Keratinocyte (primary cell): ENCODE data around the gene STX18. TPM values are rescaled to one million over a fixed set of nuclear protein-coding genes. Genes with fewer than 3 reads are reported as not detected.
"Not testable (repeated sequence)": the region's sequence is repeated elsewhere in the genome, so short reads cannot be mapped to it uniquely, and the experiment has no call there.

Source experiments
- DNase-seq: peaks from one replicate; pipeline ENCODE4 v3.0.0-alpha.2; 2011; ENCODE audit warnings: low read depth, missing footprints, low spot score
- FAIRE-seq: peaks from 2 replicates; lab custom pipeline; 2011; peaks lifted over from hg19 to GRCh38; lab: Jason Lieb, UNC
- H2AFZ ChIP-seq: 2 replicates; pipeline ENCODE4 v1.6.0; 2012; ENCODE audit warnings: low read length, control low read depth, inconsistent platforms; ENCODE audit not compliant: control insufficient read depth
- H3K27ac ChIP-seq: 2 replicates; pipeline ENCODE4 v1.5.1; 2011; ENCODE audit warnings: low read length; ENCODE audit not compliant: control insufficient read depth, insufficient read depth
- H3K27me3 ChIP-seq: 3 replicates; pipeline ENCODE4 v1.6.0; 2011; ENCODE audit warnings: low read length; ENCODE audit not compliant: control insufficient read depth, insufficient read depth; ENCODE audit errors: extremely low read depth
- H3K36me3 ChIP-seq, 2 experiments: 2 replicates in 1 of 2; 3 replicates in 1 of 2; pipeline ENCODE4 v1.5.1; 2011; ENCODE audit warnings: low read length in 2 of 2, mild to moderate bottlenecking in 1 of 2; ENCODE audit not compliant: control insufficient read depth in 2 of 2, insufficient read depth in 2 of 2; ENCODE audit errors: extremely low read depth in 1 of 2
- H3K4me1 ChIP-seq: 3 replicates; pipeline ENCODE4 v1.5.1; 2011; ENCODE audit warnings: low read length; ENCODE audit not compliant: control insufficient read depth, insufficient read depth; ENCODE audit errors: extremely low read depth
- H3K4me2 ChIP-seq: 3 replicates; pipeline ENCODE4 v1.6.0; 2011; ENCODE audit warnings: low read depth, low read length; ENCODE audit not compliant: control insufficient read depth, insufficient read depth; ENCODE audit errors: extremely low read depth
- H3K4me3 ChIP-seq, 3 experiments: fragments of 200-600 bp in 1 of 3; sonication (generic) in 1 of 3; 2 replicates in 2 of 3; 3 replicates in 1 of 3; pipeline ENCODE4 v1.5.1; 2011 to 2016; ENCODE audit warnings: low read length in 3 of 3, mild to moderate bottlenecking in 3 of 3, control low read depth in 2 of 3, inconsistent platforms in 1 of 3, low read depth in 1 of 3, mixed read lengths in 1 of 3, mixed run types in 1 of 3, moderate library complexity in 1 of 3; ENCODE audit not compliant: control insufficient read depth in 2 of 3, insufficient read depth in 2 of 3; ENCODE audit errors: extremely low read depth in 1 of 3
- H3K79me2 ChIP-seq: 2 replicates; pipeline ENCODE4 v1.6.0; 2012; ENCODE audit warnings: low read length; ENCODE audit not compliant: control insufficient read depth, insufficient read depth
- H3K9ac ChIP-seq: 3 replicates; pipeline ENCODE4 v1.6.0; 2011; ENCODE audit warnings: low read length; ENCODE audit not compliant: control insufficient read depth, insufficient read depth; ENCODE audit errors: extremely low read depth
- H3K9me1 ChIP-seq: 3 replicates; pipeline ENCODE4 v1.6.0; 2011; ENCODE audit warnings: low read length; ENCODE audit not compliant: control insufficient read depth, insufficient read depth; ENCODE audit errors: extremely low read depth
- H3K9me3 ChIP-seq: 2 replicates; pipeline ENCODE4 v1.5.1; 2012; ENCODE audit warnings: low read depth, low read length; ENCODE audit not compliant: control insufficient read depth
- H4K20me1 ChIP-seq: 3 replicates; pipeline ENCODE4 v1.6.0; 2011; ENCODE audit warnings: low read length; ENCODE audit not compliant: control insufficient read depth, insufficient read depth; ENCODE audit errors: extremely low read depth
- CTCF ChIP-seq, 3 experiments: IDR thresholded peaks in 1 of 3; conservative IDR thresholded peaks in 1 of 3; optimal IDR thresholded peaks in 1 of 3; 2 replicates in 2 of 3; 3 replicates in 1 of 3; pipeline versions ENCODE3 to v1.5.1; 2011; ENCODE audit warnings: low read length in 3 of 3, mild to moderate bottlenecking in 3 of 3, moderate library complexity in 2 of 3, control low read depth in 1 of 3, inconsistent platforms in 1 of 3; ENCODE audit not compliant: insufficient read depth in 2 of 3; ENCODE audit errors: extremely low read depth in 1 of 3
- EZH2 ChIP-seq: IDR thresholded peaks from one replicate; pipeline ENCODE4 v1.6.1; 2012; ENCODE audit warnings: inconsistent platforms, mild to moderate bottlenecking, low read length, moderate library complexity
- dilution Hi-C: fragments of 300-500 bp; cut with MboI; formaldehyde crosslinking; loops from one replicate; pipeline ENCODE4 v1.7.0; 2020; ENCODE audit warnings: low sequenced_read_pairs; ENCODE audit not compliant: extremely low pct_ligation_motif_present
- polyA plus RNA-seq, 5 experiments: library from polyadenylated mRNA; depleted of rRNA in 3 of 5; stranded (reverse) in 3 of 5; stranded (forward) in 1 of 5; unstranded in 1 of 5; fragments of >200 nt; gene quantifications; 1 replicate in 1 of 5; 2 replicates in 3 of 5; 3 replicates in 1 of 5; pipeline versions ENCODE4 v1.2.1 to v1.2.3, GENCODE V29; 2011 to 2012; ENCODE audit warnings: missing spikeins in 2 of 5, low read depth in 1 of 5, low replicate concordance in 1 of 5

Gene STX18
- polyA plus RNA-seq, 1 donor (not counting 4 experiments of a cell fraction or from before 2014, with no cell fraction given), result 21.6 TPM

- no peaks in the 10 kb centered on the region for H3K9me1 ChIP-seq
- dilution Hi-C loops, result no loop called here
- H3K9ac ChIP-seq, result no peak overlapping the region
- H4K20me1 ChIP-seq, result no peaks in the 10 kb centered on the region
- no peak overlapping the region for H2AFZ ChIP-seq
- no peaks in the 10 kb centered on the region for H3K9me3 ChIP-seq
- no peaks in the 10 kb centered on the region for H3K27me3 ChIP-seq
- H3K4me3 ChIP-seq, result no peak overlapping the region
- H3K79me2 ChIP-seq, result peaks cover 2% of the 10 kb centered on the region
- DNase-seq, result no peak
- H3K27ac ChIP-seq, result no peak overlapping the region
- no peak overlapping the region for H3K4me2 ChIP-seq
- no peak for FAIRE-seq
- no peaks in the 10 kb centered on the region for H3K36me3 ChIP-seq
- TF ChIP-seq EZH2 (no peak), CTCF (optimal IDR thresholded peaks at IDR 0.05 in 1 of 3, IDR thresholded peaks at IDR 0.05 in 1 of 3, conservative IDR thresholded peaks at IDR 0.05 in 1 of 3; ENCODE audit: extremely low read depth in 1 of 3, insufficient read depth in 2 of 3, low read length in 3 of 3) (no peak)
- H3K4me1 ChIP-seq, result no peaks in the 10 kb centered on the region
These were observed 34.4 kb downstream of the STX18 start for GRCh38 chr4:4507403-4507802.

- dilution Hi-C loops, result no loop called here
These were observed 34.9 kb downstream of the STX18 start for GRCh38 chr4:4506961-4507360.

DNA sequence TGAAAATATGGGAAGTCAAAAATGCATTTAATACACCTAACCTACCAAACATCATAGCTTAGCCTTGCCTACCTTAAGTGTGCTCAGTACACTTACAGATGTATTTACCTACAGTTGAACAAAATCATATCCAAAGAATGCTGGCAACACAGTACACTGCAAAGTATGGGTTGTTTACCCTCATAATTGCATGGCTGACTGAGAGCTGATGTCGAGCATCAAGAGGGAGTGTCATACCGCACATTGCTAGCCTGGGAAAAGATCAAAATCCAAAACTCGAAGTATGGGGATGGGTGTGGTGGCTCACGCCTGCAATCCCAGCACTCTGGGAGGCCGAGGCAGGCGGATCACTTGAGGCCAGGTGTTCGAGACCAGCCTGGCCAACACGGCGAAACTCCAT lies 36.6 kb downstream of the STX18 start:
- H3K4me3 ChIP-seq, dilution Hi-C loops, H3K9me3 ChIP-seq, DNase-seq, H3K27me3 ChIP-seq, H3K4me2 ChIP-seq, H3K79me2 ChIP-seq, H3K4me1 ChIP-seq, H4K20me1 ChIP-seq, H3K27ac ChIP-seq, H3K9ac ChIP-seq, H3K36me3 ChIP-seq, H3K9me1 ChIP-seq, H2AFZ ChIP-seq, FAIRE-seq: not testable (repeated sequence)

More at GRCh38 chr4:4506961-4507360, 34.9 kb downstream of the STX18 start:
- H3K27me3 ChIP-seq, result no peaks in the 10 kb centered on the region
- no peak overlapping the region for H3K4me2 ChIP-seq
- H3K4me3 ChIP-seq, result no peak overlapping the region
- H3K9me3 ChIP-seq, result no peaks in the 10 kb centered on the region
- DNase-seq, result no peak
- no peak overlapping the region for H3K9ac ChIP-seq
- peaks cover 2% of the 10 kb centered on the region for H3K79me2 ChIP-seq
- no peaks in the 10 kb centered on the region for H3K4me1 ChIP-seq
- TF ChIP-seq CTCF (optimal IDR thresholded peaks at IDR 0.05 in 1 of 3, IDR thresholded peaks at IDR 0.05 in 1 of 3, conservative IDR thresholded peaks at IDR 0.05 in 1 of 3; ENCODE audit: extremely low read depth in 1 of 3, insufficient read depth in 2 of 3, low read length in 3 of 3) (no peak), EZH2 (no peak)
- no peaks in the 10 kb centered on the region for H3K9me1 ChIP-seq
- H3K27ac ChIP-seq, result no peak overlapping the region
- H4K20me1 ChIP-seq, result no peaks in the 10 kb centered on the region
- no peak for FAIRE-seq
- no peak overlapping the region for H2AFZ ChIP-seq
- H3K36me3 ChIP-seq, result no peaks in the 10 kb centered on the region
